CD4-positive, alpha-beta memory T cell (primary cell): ENCODE measurements around the gene FHOD1. TPM values are rescaled to one million over a fixed set of nuclear protein-coding genes. Genes with fewer than 3 reads are reported as not detected.

Experiments used
- CTCF ChIA-PET: fragments of 350-600 bp; sonication (Branson Sonifier 250); formaldehyde crosslinking; loops from one replicate; lab custom pipeline; 2021; ENCODE audit warnings: inconsistent platforms; ENCODE audit not compliant: partially characterized antibody; lab: Charles Lee
- POLR2A ChIA-PET: fragments of 350-600 bp; sonication (Branson Sonifier 250); formaldehyde crosslinking; loops from one replicate; lab custom pipeline; 2021; ENCODE audit not compliant: partially characterized antibody; lab: Charles Lee
- DNase-seq, 5 donors: peaks; one replicate each; pipeline versions ENCODE4 v3.0.0 to v3.0.0-alpha.2; 2020 to 2022; ENCODE audit warnings: mixed read lengths in 1 of 5
- H3K27ac ChIP-seq: one replicate; pipeline ENCODE4 v1.7.0; 2013; ENCODE audit warnings: low read depth, low read length
- H3K27me3 ChIP-seq: 2 replicates; pipeline ENCODE4 v1.7.0; 2013; ENCODE audit warnings: mild to moderate bottlenecking, low read length, moderate library complexity; ENCODE audit not compliant: insufficient read depth
- H3K36me3 ChIP-seq: 2 replicates; pipeline ENCODE4 v1.7.0; 2013; ENCODE audit warnings: mild to moderate bottlenecking, low read length, moderate library complexity; ENCODE audit not compliant: insufficient read depth
- H3K4me1 ChIP-seq: 2 replicates; pipeline ENCODE4 v1.7.0; 2013; ENCODE audit warnings: mild to moderate bottlenecking, low read length, moderate library complexity; ENCODE audit not compliant: insufficient read depth
- H3K4me3 ChIP-seq, 2 donors: one replicate each; pipeline ENCODE4 v1.7.0; 2013; ENCODE audit warnings: low read length in 2 of 2, mild to moderate bottlenecking in 1 of 2
- H3K9me3 ChIP-seq, 2 donors: one replicate each; pipeline ENCODE4 v1.7.0; 2013; ENCODE audit warnings: low read length in 2 of 2, control low read depth in 1 of 2; ENCODE audit not compliant: control insufficient read depth in 1 of 2
- H3K27ac Mint-ChIP-seq, 7 donors: one replicate each; pipeline ENCODE4 v1.8.0; 2020 to 2021; ENCODE audit warnings: mixed read lengths in 7 of 7, mild to moderate bottlenecking in 6 of 7, inconsistent platforms in 3 of 7, moderate library complexity in 3 of 7
- H3K27me3 Mint-ChIP-seq, 2 donors: one replicate each; pipeline ENCODE4 v1.8.0; 2020 to 2021; ENCODE audit warnings: mixed read lengths in 2 of 2
- H3K36me3 Mint-ChIP-seq, 2 donors: one replicate each; pipeline ENCODE4 v1.8.0; 2020 to 2021; ENCODE audit warnings: mixed read lengths in 2 of 2, inconsistent platforms in 1 of 2, mild to moderate bottlenecking in 1 of 2
- H3K4me1 Mint-ChIP-seq, 4 donors: one replicate each; pipeline ENCODE4 v1.8.0; 2020 to 2021; ENCODE audit warnings: mixed read lengths in 4 of 4, mild to moderate bottlenecking in 1 of 4
- H3K4me3 Mint-ChIP-seq, 8 donors: one replicate each; pipeline ENCODE4 v1.8.0; 2020 to 2021; ENCODE audit warnings: mixed read lengths in 8 of 8, mild to moderate bottlenecking in 7 of 8, moderate library complexity in 6 of 8, inconsistent platforms in 3 of 8
- H3K9me3 Mint-ChIP-seq, 8 donors: one replicate each; pipeline ENCODE4 v1.8.0; 2020 to 2021; ENCODE audit warnings: mixed read lengths in 8 of 8, mild to moderate bottlenecking in 5 of 8, inconsistent platforms in 3 of 8, moderate library complexity in 1 of 8
- intact Hi-C: fragments of 100-400 bp; cut with micrococcal nuclease; formaldehyde crosslinking; loops from one replicate; pipeline ENCODE4 v1.15.1; 2023
- polyA plus RNA-seq, 2 donors: library from polyadenylated mRNA; unstranded; fragments of 300-500 nt; fragmentation: Illumina TruSeq; gene quantifications; one replicate each; pipeline ENCODE4 v1.2.3, GENCODE V29; 2021
- total RNA-seq, 2 experiments: library from RNA; stranded (reverse); gene quantifications; one replicate each; pipeline ENCODE4 v1.2.3, GENCODE V29; 2021

Gene FHOD1
- total and polyA plus RNA-seq, 4 experiments from 2014 or later: 3.3 to 63.3 (median 31.0) TPM

DNA sequence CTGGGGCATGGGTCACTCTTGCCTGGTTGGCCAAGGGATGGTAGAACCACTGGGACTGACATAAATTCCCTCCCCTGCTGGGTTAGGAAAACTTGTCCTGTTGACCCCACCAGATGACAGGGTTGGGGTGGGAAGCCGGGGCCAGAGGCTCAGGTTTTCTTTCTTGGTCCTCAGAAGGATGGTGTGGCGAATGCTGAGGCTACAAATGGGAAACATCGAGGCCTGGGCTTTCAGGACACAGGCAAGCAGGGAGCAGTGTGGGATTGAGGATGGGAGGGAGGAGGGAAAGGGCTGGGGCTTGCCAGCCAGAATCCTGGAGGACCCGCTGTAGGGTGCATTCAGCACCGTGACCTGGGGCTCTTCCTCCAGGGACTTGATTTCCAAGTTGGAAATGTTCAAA is 17.6 kb upstream of the FHOD1 start:
- Mint-ChIP-seq H3K9me3 (no peaks in the 10 kb centered on the region), H3K27me3 (peaks cover 11 to 13% of the 10 kb centered on the region in 2 donors), H3K27ac (no peak overlapping the region), H3K36me3 (no peaks in the 10 kb centered on the region), H3K4me3 (no peak overlapping the region), H3K4me1 (no peaks in the 10 kb centered on the region)
- no peaks in the 10 kb centered on the region for H3K4me1 ChIP-seq
- ChIA-PET CTCF (no interaction called here), POLR2A (no interaction called here)
- intact Hi-C loops: no loop called here
- no peak overlapping the region for H3K4me3 ChIP-seq
- H3K27me3 ChIP-seq: no peaks in the 10 kb centered on the region
- H3K9me3 ChIP-seq: no peaks in the 10 kb centered on the region
- H3K27ac ChIP-seq: no peak overlapping the region
- no peaks in the 10 kb centered on the region for H3K36me3 ChIP-seq
- DNase-seq: no peak

DNA sequence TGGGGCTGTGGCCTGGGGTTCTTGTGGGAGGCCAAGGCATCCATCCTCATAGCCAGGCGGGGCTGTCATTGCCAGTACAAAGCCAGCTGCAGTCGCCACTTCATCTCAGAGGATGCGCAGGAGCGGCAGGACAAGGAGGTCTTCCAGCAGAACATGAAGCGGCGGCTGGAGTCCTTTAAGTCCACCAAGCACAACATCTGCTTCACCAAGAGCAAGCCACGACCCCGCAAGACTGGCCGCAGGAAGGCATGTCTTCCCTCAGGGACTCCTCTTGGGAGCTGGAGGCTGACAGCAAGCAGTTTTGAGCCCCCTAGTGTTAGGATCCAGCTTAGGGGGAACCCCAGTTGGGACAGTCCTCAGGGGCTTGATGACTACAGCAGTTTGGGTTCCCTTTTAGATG is 17.0 kb upstream of the FHOD1 start:
- H3K9me3 ChIP-seq: no peaks in the 10 kb centered on the region
- H3K4me1 ChIP-seq: no peaks in the 10 kb centered on the region
- no peaks in the 10 kb centered on the region for H3K27me3 ChIP-seq
- no peak overlapping the region for H3K27ac ChIP-seq
- intact Hi-C loops: no loop called here
- DNase-seq: no peak
- no peaks in the 10 kb centered on the region for H3K36me3 Mint-ChIP-seq
- no peak overlapping the region for H3K4me3 Mint-ChIP-seq
- ChIA-PET CTCF (no interaction called here), POLR2A (no interaction called here)
- no peaks in the 10 kb centered on the region for H3K36me3 ChIP-seq
- H3K4me3 ChIP-seq: no peak overlapping the region
- no peak overlapping the region for H3K27ac Mint-ChIP-seq
- peaks cover 11 to 13% of the 10 kb centered on the region in 2 donors for H3K27me3 Mint-ChIP-seq
- H3K9me3 Mint-ChIP-seq: no peaks in the 10 kb centered on the region
- no peaks in the 10 kb centered on the region for H3K4me1 Mint-ChIP-seq

DNA sequence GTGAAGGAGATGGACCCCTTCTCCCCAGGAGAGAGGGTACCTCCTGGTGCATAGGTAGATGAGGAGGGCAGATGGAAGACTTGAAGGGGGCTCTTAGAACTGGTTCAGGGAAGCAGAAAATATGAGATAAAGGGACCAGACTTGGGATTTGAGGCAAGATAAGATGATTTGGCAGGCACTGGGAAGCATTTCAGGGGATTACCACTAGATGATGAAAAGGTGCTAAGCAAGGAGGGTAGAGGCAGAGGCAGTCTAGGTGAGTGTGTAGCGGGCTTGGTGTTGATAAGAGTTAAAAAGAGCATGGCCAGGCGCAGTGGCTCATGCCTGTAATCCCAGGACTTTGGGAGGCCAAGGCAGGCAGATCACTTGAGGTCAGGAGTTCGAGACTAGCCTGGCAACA is 15.9 kb upstream of the FHOD1 start:
- POLR2A ChIA-PET: no interaction called here
- Mint-ChIP-seq H3K9me3 (no peaks in the 10 kb centered on the region), H3K4me1 (no peaks in the 10 kb centered on the region), H3K36me3 (no peaks in the 10 kb centered on the region), H3K27ac (peak overlapping the region in 1 of 7 donors; percentile 54), H3K4me3 (no peak overlapping the region), H3K27me3 (peaks cover 11 to 13% of the 10 kb centered on the region in 2 donors)
- H3K27me3 ChIP-seq: no peaks in the 10 kb centered on the region
- H3K4me3 ChIP-seq: no peak overlapping the region
- no peak overlapping the region for H3K27ac ChIP-seq
- no peaks in the 10 kb centered on the region for H3K9me3 ChIP-seq
- intact Hi-C loops: no loop called here
- no peaks in the 10 kb centered on the region for H3K4me1 ChIP-seq
- CTCF ChIA-PET: no interaction called here
- no peak for DNase-seq
- no peaks in the 10 kb centered on the region for H3K36me3 ChIP-seq

- Histone ChIP-seq H3K4me1 (no peaks in the 10 kb centered on the region), H3K36me3 (no peaks in the 10 kb centered on the region), H3K9me3 (no peaks in the 10 kb centered on the region), H3K4me3 (no peak overlapping the region), H3K27ac (no peak overlapping the region), H3K27me3 (no peaks in the 10 kb centered on the region)
- Mint-ChIP-seq H3K27ac (peak overlapping the region in 1 of 7 donors; percentile 5), H3K36me3 (no peaks in the 10 kb centered on the region), H3K4me3 (no peak overlapping the region), H3K4me1 (no peaks in the 10 kb centered on the region), H3K27me3 (peaks cover 13 to 15% of the 10 kb centered on the region in 2 donors), H3K9me3 (no peaks in the 10 kb centered on the region)
- ChIA-PET POLR2A (interaction anchor here (1.0 to 1.4 kb wide), 2 partner anchors 13 to 33 kb away, joined by 3 to 4 read pairs; partner anchors contain the start of gene TMEM208), CTCF (interaction anchor here (0.6 to 1.1 kb wide), 6 partner anchors 12 to 180 kb away, joined by 3 to 4 read pairs (median 3); partner anchors contain the start of genes SLC9A5 and ZDHHC1)
- intact Hi-C loops: no loop called here
- no peak for DNase-seq
Observed at GRCh38 chr16:67260426-67261063, 13.3 kb upstream of the FHOD1 start.

DNA sequence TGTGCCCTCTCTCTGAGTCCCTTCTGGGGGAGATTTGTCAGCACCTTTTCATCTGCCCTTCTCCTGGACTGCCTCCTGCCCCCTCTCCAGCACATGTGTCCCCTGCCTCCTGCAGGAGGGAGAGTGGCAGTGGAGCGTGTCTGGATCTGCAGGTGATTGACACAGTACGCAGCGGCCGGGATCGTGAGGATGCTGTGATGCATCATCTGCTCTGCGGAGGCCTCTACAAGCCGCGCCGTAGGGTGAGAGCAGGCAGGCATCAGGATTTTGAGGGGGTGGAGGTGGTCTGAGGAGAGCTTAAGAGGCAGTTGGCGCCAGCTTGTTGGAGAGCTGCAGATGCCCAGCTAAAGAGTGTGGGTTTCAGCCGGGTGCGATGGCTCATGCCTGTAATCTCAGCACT is 12.4 kb upstream of the FHOD1 start:
- Mint-ChIP-seq H3K9me3 (no peaks in the 10 kb centered on the region), H3K4me3 (no peak overlapping the region), H3K4me1 (no peaks in the 10 kb centered on the region), H3K36me3 (no peaks in the 10 kb centered on the region), H3K27ac (no peak overlapping the region), H3K27me3 (peaks cover 13 to 15% of the 10 kb centered on the region in 2 donors)
- Histone ChIP-seq H3K4me3 (no peak overlapping the region), H3K36me3 (no peaks in the 10 kb centered on the region), H3K9me3 (no peaks in the 10 kb centered on the region), H3K27me3 (no peaks in the 10 kb centered on the region), H3K4me1 (no peaks in the 10 kb centered on the region), H3K27ac (no peak overlapping the region)
- DNase-seq: no peak
- ChIA-PET CTCF (interaction anchor here (0.7 kb wide), 1 partner anchor 12 kb away, joined by 4 read pairs; no protein-coding TSS in a partner anchor), POLR2A (interaction anchor here (1.4 kb wide), 1 partner anchor 12 kb away, joined by 3 read pairs; no protein-coding TSS in a partner anchor)
- intact Hi-C loops: no loop called here

DNA sequence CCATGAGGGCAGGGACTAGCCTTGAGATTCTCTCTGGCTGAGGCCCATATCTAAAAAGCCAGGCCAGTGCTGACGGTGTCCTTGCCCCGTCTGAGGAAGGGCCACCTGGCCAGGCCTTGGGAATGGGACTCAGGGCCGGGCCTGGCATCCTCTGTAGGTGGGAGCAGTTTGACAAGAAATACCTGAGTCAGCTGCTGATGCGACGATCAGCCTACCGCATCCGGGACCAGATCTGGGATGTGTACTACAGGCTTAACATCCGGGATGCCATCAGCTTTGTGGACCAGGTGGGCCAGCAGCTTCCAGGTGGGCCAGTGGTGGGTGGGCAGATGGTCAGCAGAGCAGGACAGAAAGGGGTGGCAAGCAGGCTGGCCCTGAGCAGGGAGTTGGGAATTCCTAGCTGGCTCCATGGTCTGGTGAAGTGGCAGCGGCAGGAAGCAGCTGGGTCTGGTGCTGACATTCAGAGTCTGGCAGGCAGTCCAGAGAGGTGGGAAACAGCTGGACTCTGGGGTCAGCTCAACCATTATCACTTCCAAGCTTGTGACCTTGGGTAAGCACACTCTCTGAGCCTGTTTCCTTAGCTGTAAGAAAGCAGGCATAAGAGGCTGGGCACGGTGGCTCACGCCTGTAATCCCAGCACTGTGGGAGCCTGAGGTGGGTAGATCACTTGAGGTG is 11.0 kb upstream of the FHOD1 start:
- CTCF ChIA-PET: no interaction called here
- no peak for DNase-seq
- Mint-ChIP-seq H3K36me3 (no peaks in the 10 kb centered on the region), H3K27me3 (peaks cover 8 to 14% of the 10 kb centered on the region in 2 donors), H3K4me1 (no peaks in the 10 kb centered on the region), H3K4me3 (no peak overlapping the region), H3K27ac (no peak overlapping the region), H3K9me3 (no peaks in the 10 kb centered on the region)
- H3K36me3 ChIP-seq: no peaks in the 10 kb centered on the region
- no peak overlapping the region for H3K4me3 ChIP-seq
- H3K4me1 ChIP-seq: no peaks in the 10 kb centered on the region
- POLR2A ChIA-PET: no interaction called here
- no peaks in the 10 kb centered on the region for H3K9me3 ChIP-seq
- no peak overlapping the region for H3K27ac ChIP-seq
- no peaks in the 10 kb centered on the region for H3K27me3 ChIP-seq
- intact Hi-C loops: no loop called here

DNA sequence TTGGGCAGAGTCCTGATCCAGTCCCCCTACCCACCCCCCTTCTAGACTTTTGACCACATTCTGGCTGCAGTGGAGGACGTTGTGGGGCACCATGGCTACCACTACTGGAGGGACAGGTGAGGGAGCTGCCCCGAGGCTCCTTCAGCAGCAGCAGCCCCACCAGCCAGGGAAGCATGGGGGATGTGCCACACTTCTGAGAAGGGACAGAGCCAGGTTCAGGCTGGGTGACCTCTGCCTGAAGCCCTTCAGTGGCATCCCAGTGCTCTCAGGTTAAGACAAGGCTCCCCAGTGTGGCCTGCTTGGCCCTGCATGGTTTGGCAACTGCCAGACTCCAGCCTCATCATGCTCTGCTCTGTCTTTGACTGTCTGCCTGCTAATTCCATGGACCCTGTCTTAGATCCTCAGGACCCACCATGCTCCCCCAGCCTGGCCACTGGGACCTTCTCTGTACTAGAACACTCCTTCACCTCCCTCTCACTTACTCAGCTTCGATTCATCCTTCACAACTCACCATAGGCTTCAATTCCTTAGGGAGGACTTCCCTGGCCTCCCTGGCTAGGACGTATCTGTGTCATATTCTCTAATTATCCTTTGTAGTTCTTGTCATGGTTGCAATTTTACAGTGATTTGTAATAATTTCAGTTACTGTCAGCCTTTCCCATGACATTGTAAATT is 10.3 kb upstream of the FHOD1 start:
- no peak overlapping the region for H3K4me3 Mint-ChIP-seq
- Histone ChIP-seq H3K36me3 (no peaks in the 10 kb centered on the region), H3K4me1 (no peaks in the 10 kb centered on the region), H3K27ac (no peak overlapping the region), H3K9me3 (no peaks in the 10 kb centered on the region), H3K27me3 (no peaks in the 10 kb centered on the region), H3K4me3 (no peak overlapping the region)
- ChIA-PET CTCF (no interaction called here), POLR2A (no interaction called here)
- no peaks in the 10 kb centered on the region for H3K4me1 Mint-ChIP-seq
- H3K36me3 Mint-ChIP-seq: no peaks in the 10 kb centered on the region
- intact Hi-C loops: no loop called here
- peak overlapping the region in 2 of 7 donors; percentile 1 to 24 for H3K27ac Mint-ChIP-seq
- H3K9me3 Mint-ChIP-seq: no peaks in the 10 kb centered on the region
- peaks cover 7 to 9% of the 10 kb centered on the region in 2 donors for H3K27me3 Mint-ChIP-seq
- DNase-seq: no peak
